GM23338 (cell line): ENCODE data around the gene NHEJ1. TPM values are rescaled to one million over a fixed set of nuclear protein-coding genes. Genes with fewer than 3 reads are reported as not detected.

Source experiments
- ATAC-seq: fragments of 200-7000 bp; cut with Tn5 transposase; 3 replicates; pipeline ENCODE4 v1.9.1; 2020
- DNase-seq: peaks from one replicate; pipeline ENCODE4 v3.0.0-alpha.2; 2015; ENCODE audit warnings: low spot score
- H2AFZ ChIP-seq: fragments of 200-600 bp; sonication (generic); 2 replicates; pipeline ENCODE4 v1.8.0; 2016; ENCODE audit warnings: antibody characterized with exemption, mild to moderate bottlenecking, moderate library complexity
- H3F3A ChIP-seq: fragments of 200-600 bp; sonication (generic); replicated peaks from 2 replicates; pipeline ENCODE4 v1.8.0; 2017; ENCODE audit warnings: antibody characterized with exemption, mixed run types, low read depth
- H3K27ac ChIP-seq: fragments of 200-600 bp; sonication (generic); 2 replicates; pipeline ENCODE4 v1.6.1; 2016; ENCODE audit warnings: low read depth
- H3K27me3 ChIP-seq: fragments of 200-600 bp; sonication (generic); 2 replicates; pipeline ENCODE4 v1.8.0; 2016; ENCODE audit warnings: mild to moderate bottlenecking, mixed run types, moderate library complexity; ENCODE audit not compliant: insufficient read depth
- H3K36me3 ChIP-seq: fragments of 200-600 bp; sonication (generic); 2 replicates; pipeline ENCODE4 v1.8.0; 2016; ENCODE audit warnings: mild to moderate bottlenecking; ENCODE audit not compliant: insufficient read depth
- H3K4me1 ChIP-seq: fragments of 200-600 bp; sonication (generic); 2 replicates; pipeline ENCODE4 v1.8.0; 2016; ENCODE audit warnings: mild to moderate bottlenecking, moderate library complexity; ENCODE audit not compliant: insufficient read depth
- H3K4me2 ChIP-seq: fragments of 200-600 bp; sonication (generic); 2 replicates; pipeline ENCODE4 v1.7.1; 2017; ENCODE audit warnings: mixed run types
- H3K4me3 ChIP-seq: fragments of 200-600 bp; sonication (generic); 2 replicates; pipeline ENCODE4 v1.6.1; 2016; ENCODE audit warnings: mixed run types
- H3K79me2 ChIP-seq: fragments of 200-600 bp; sonication (generic); replicated peaks from 2 replicates; pipeline ENCODE4 v1.8.0; 2017; ENCODE audit warnings: mild to moderate bottlenecking; ENCODE audit not compliant: insufficient read depth
- H3K9me2 ChIP-seq: fragments of 200-600 bp; sonication (generic); 2 replicates; pipeline ENCODE4 v1.8.0; 2017; ENCODE audit not compliant: insufficient read depth
- H4K20me1 ChIP-seq: fragments of 200-600 bp; sonication (generic); replicated peaks from 2 replicates; pipeline ENCODE4 v1.8.0; 2017; ENCODE audit warnings: mild to moderate bottlenecking; ENCODE audit not compliant: insufficient read depth
- H3K27ac Mint-ChIP-seq: 2 replicates; pipeline ENCODE4 v1.8.0; 2020; ENCODE audit warnings: inconsistent platforms, mild to moderate bottlenecking, moderate library complexity, mixed read lengths
- H3K27me3 Mint-ChIP-seq: 3 replicates; pipeline ENCODE4 v1.8.0; 2022; ENCODE audit warnings: low read depth, mild to moderate bottlenecking, moderate library complexity, mixed read lengths, inconsistent platforms; ENCODE audit not compliant: insufficient read depth, poor library complexity
- H3K36me3 Mint-ChIP-seq: 3 replicates; pipeline ENCODE4 v1.8.0; 2021; ENCODE audit warnings: low read depth, mild to moderate bottlenecking, inconsistent platforms, moderate library complexity, mixed read lengths
- H3K4me1 Mint-ChIP-seq: 3 replicates; pipeline ENCODE4 v1.8.0; 2020; ENCODE audit warnings: mild to moderate bottlenecking, inconsistent platforms, mixed read lengths
- H3K4me3 Mint-ChIP-seq: 3 replicates; pipeline ENCODE4 v1.8.0; 2021; ENCODE audit warnings: moderate library complexity, mild to moderate bottlenecking, inconsistent platforms, mixed read lengths
- H3K9me3 Mint-ChIP-seq: 3 replicates; pipeline ENCODE4 v1.8.0; 2020; ENCODE audit warnings: moderate library complexity, mild to moderate bottlenecking, inconsistent platforms, mixed read lengths
- EZH2 ChIP-seq: fragments of 200-600 bp; sonication (generic); IDR thresholded peaks from one replicate; pipeline ENCODE4 v1.8.0; 2017; ENCODE audit warnings: antibody characterized with exemption, mild to moderate bottlenecking, low read depth; ENCODE audit not compliant: unreplicated experiment
- EZH2phosphoT487 ChIP-seq: fragments of 200-600 bp; sonication (generic); IDR thresholded peaks from one replicate; pipeline ENCODE4 v1.8.1; 2018; ENCODE audit warnings: antibody characterized with exemption; ENCODE audit not compliant: unreplicated experiment
- JUNB ChIP-seq: IDR thresholded peaks from one replicate; pipeline ENCODE4 v1.6.1; 2016; ENCODE audit warnings: antibody characterized with exemption; ENCODE audit not compliant: unreplicated experiment
- NANOG ChIP-seq: IDR thresholded peaks from 2 replicates; pipeline ENCODE4 v1.6.1; 2016; ENCODE audit warnings: antibody characterized with exemption, borderline replicate concordance
- ZNF114 ChIP-seq: fragments of 250-450 bp; sonication (Bioruptor Pico); IDR thresholded peaks from 2 replicates; pipeline ENCODE4 v1.5.0; 2020; ENCODE audit warnings: mild to moderate bottlenecking, moderate library complexity
- ZNF331 ChIP-seq: fragments of 250-450 bp; sonication (Bioruptor Pico); IDR thresholded peaks from 2 replicates; pipeline ENCODE4 v1.5.0; 2020; ENCODE audit warnings: low read depth, mild to moderate bottlenecking, moderate library complexity
- polyA plus RNA-seq: library from polyadenylated mRNA; unstranded; fragments of >200 nt; fragmentation: Nextera tagmentation; extraction: Ambion mirVana; gene quantifications from 2 replicates; pipeline ENCODE4 v1.2.1, GENCODE V29; 2016
- total RNA-seq: library from RNA; depleted of rRNA; stranded (reverse); fragments of >200 nt; shearing (Covaris generic); gene quantifications from 2 replicates; pipeline ENCODE4 v1.2.3, GENCODE V29; 2014
- TF ChIP-seq, protein P1 (sequence below): fragments of 250-450 bp; sonication (Bioruptor Pico); IDR thresholded peaks from 2 replicates; pipeline ENCODE4 v1.5.0; 2020; ENCODE audit warnings: mild to moderate bottlenecking, moderate library complexity

The NHEJ1 gene
- total and polyA plus RNA-seq, 2 experiments from 2014 or later: 19.6 to 30.6 TPM

DNA sequence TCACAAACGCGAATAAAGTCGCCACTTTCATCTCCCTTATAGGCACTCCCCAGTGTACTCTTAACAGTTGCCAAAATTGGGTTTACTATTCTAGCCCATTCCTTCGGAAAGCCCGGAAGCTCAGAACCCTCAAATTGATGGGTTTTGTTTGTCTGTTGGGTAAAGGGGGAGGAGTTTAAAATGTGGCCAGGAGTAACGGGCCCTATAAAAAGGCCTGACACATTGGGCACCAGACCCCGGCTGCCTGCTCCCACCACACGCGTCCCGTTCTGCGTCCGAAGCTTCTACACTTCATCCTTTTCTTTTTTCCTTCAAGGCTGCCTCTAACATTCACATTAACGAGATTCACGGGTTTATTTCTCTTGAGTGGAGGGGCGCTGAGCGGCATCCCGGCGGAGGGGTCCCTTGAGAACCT is 837 bp downstream of the NHEJ1 start:
- H3K4me1 Mint-ChIP-seq: peaks cover 20% of the 10 kb centered on the region

DNA sequence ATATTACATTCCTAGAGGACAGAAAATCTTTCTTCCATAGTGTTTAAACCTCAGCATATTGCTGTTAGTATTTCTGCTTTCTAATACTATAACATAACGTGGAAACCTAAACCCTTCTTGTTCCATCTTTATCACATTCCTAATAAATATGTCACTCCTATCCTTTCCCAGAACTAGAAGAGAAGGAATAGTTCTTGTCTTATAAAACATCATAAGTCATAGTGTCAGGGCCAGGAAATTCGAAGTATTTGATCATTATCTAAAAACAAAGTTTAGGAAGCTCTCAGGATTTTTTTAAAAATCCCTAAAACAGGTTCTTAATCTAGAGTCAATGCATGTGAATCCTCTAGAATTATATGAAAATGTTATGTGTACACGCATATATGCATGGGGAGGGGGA is 2.0 kb downstream of the NHEJ1 start:
- Histone ChIP-seq H3K9me2 (no peaks in the 10 kb centered on the region), H3K27me3 (no peaks in the 10 kb centered on the region), H2AFZ (no peak overlapping the region), H4K20me1 (no peaks in the 10 kb centered on the region; the same call in 1 of the 2 replicates), H3K4me2 (no peak overlapping the region), H3K27ac (no peak overlapping the region), H3K79me2 (peaks cover 7% of the 10 kb centered on the region; the same call in 1 of the 2 replicates), H3K4me1 (peaks cover 4% of the 10 kb centered on the region; the same call in 1 of the 2 replicates), H3K36me3 (no peaks in the 10 kb centered on the region; the same call in 1 of the 2 replicates), H3K4me3 (no peak overlapping the region), H3F3A (0 out of 2 replicates have a peak, but pooled peaks cover 3% of the 10 kb centered on the region)
- no peak overlapping the region for H3K27ac Mint-ChIP-seq
- TF ChIP-seq ZNF331 (CRISPR knock-in tag): no peak
- TF ChIP-seq, protein P1, sequence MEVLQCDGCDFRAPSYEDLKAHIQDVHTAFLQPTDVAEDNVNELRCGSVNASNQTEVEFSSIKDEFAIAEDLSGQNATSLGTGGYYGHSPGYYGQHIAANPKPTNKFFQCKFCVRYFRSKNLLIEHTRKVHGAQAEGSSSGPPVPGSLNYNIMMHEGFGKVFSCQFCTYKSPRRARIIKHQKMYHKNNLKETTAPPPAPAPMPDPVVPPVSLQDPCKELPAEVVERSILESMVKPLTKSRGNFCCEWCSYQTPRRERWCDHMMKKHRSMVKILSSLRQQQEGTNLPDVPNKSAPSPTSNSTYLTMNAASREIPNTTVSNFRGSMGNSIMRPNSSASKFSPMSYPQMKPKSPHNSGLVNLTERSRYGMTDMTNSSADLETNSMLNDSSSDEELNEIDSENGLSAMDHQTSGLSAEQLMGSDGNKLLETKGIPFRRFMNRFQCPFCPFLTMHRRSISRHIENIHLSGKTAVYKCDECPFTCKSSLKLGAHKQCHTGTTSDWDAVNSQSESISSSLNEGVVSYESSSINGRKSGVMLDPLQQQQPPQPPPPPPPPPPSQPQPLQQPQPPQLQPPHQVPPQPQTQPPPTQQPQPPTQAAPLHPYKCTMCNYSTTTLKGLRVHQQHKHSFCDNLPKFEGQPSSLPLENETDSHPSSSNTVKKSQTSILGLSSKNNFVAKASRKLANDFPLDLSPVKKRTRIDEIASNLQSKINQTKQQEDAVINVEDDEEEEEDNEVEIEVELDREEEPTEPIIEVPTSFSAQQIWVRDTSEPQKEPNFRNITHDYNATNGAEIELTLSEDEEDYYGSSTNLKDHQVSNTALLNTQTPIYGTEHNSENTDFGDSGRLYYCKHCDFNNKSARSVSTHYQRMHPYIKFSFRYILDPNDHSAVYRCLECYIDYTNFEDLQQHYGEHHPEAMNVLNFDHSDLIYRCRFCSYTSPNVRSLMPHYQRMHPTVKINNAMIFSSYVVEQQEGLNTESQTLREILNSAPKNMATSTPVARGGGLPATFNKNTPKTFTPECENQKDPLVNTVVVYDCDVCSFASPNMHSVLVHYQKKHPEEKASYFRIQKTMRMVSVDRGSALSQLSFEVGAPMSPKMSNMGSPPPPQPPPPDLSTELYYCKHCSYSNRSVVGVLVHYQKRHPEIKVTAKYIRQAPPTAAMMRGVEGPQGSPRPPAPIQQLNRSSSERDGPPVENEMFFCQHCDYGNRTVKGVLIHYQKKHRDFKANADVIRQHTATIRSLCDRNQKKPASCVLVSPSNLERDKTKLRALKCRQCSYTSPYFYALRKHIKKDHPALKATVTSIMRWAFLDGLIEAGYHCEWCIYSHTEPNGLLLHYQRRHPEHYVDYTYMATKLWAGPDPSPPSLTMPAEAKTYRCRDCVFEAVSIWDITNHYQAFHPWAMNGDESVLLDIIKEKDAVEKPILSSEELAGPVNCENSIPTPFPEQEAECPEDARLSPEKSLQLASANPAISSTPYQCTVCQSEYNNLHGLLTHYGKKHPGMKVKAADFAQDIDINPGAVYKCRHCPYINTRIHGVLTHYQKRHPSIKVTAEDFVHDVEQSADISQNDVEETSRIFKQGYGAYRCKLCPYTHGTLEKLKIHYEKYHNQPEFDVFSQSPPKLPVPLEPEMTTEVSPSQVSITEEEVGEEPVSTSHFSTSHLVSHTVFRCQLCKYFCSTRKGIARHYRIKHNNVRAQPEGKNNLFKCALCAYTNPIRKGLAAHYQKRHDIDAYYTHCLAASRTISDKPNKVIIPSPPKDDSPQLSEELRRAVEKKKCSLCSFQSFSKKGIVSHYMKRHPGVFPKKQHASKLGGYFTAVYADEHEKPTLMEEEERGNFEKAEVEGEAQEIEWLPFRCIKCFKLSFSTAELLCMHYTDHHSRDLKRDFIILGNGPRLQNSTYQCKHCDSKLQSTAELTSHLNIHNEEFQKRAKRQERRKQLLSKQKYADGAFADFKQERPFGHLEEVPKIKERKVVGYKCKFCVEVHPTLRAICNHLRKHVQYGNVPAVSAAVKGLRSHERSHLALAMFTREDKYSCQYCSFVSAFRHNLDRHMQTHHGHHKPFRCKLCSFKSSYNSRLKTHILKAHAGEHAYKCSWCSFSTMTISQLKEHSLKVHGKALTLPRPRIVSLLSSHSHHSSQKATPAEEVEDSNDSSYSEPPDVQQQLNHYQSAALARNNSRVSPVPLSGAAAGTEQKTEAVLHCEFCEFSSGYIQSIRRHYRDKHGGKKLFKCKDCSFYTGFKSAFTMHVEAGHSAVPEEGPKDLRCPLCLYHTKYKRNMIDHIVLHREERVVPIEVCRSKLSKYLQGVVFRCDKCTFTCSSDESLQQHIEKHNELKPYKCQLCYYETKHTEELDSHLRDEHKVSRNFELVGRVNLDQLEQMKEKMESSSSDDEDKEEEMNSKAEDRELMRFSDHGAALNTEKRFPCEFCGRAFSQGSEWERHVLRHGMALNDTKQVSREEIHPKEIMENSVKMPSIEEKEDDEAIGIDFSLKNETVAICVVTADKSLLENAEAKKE (CRISPR knock-in tag): no peak
- H3K36me3 Mint-ChIP-seq: peaks cover 6% of the 10 kb centered on the region; the same call in 2 of the 3 replicates
- no peak overlapping the region for H3K4me3 Mint-ChIP-seq
- H3K27me3 Mint-ChIP-seq: peaks cover 11% of the 10 kb centered on the region
- no peaks in the 10 kb centered on the region for H3K9me3 Mint-ChIP-seq
- H3K4me1 Mint-ChIP-seq: peaks cover 20% of the 10 kb centered on the region
- no peak for DNase-seq
- ATAC-seq: no peak

More for the DNA sequence above, 837 bp downstream of the NHEJ1 start:
- Mint-ChIP-seq H3K4me3 (peak overlapping the region; percentile 89), H3K27me3 (peaks cover 19% of the 10 kb centered on the region), H3K27ac (no peak overlapping the region; the same call in 1 of the 2 replicates), H3K36me3 (peaks cover 6% of the 10 kb centered on the region; the same call in 2 of the 3 replicates), H3K9me3 (no peaks in the 10 kb centered on the region)
- H3K79me2 ChIP-seq: peaks cover 7% of the 10 kb centered on the region; the same call in 1 of the 2 replicates
- H3K4me3 ChIP-seq: peak overlapping the region; percentile 67
- 0 out of 2 replicates have a peak, but pooled peaks cover 3% of the 10 kb centered on the region for H3F3A ChIP-seq
- H3K36me3 ChIP-seq: no peaks in the 10 kb centered on the region
- no peak overlapping the region for H3K27ac ChIP-seq
- DNase-seq: peak; percentile 67
- peak overlapping the region; percentile 94; the same call in 1 of the 2 replicates for H2AFZ ChIP-seq
- no peaks in the 10 kb centered on the region; the same call in 1 of the 2 replicates for H4K20me1 ChIP-seq
- H3K9me2 ChIP-seq: no peaks in the 10 kb centered on the region
- ATAC-seq: peak; percentile 21
- no peak for TF ChIP-seq NANOG
- no peak for TF ChIP-seq JUNB
- TF ChIP-seq ZNF114 (CRISPR knock-in tag): no peak
- TF ChIP-seq EZH2: no peak
- TF ChIP-seq EZH2phosphoT487: no peak
- H3K4me1 ChIP-seq: peaks cover 4% of the 10 kb centered on the region; the same call in 1 of the 2 replicates
- peak overlapping the region; percentile 92 for H3K4me2 ChIP-seq
- no peaks in the 10 kb centered on the region for H3K27me3 ChIP-seq
